Trophoblast cell (in vitro differentiated cells and primary cell): ENCODE results near the gene PNMA3.

Experiments used
- DNase-seq, 2 donors: peaks; one replicate each; pipeline ENCODE4 v3.0.0-alpha.2; 2016
- H2AFZ ChIP-seq: 2 replicates; pipeline ENCODE4 v1.6.1; 2013; ENCODE audit warnings: low read length, moderate library complexity, mild to moderate bottlenecking; ENCODE audit not compliant: insufficient read depth, poor library complexity
- H2AK5ac ChIP-seq: 2 replicates; pipeline ENCODE4 v1.6.1; 2013; ENCODE audit warnings: mild to moderate bottlenecking, low read length
- H2BK120ac ChIP-seq: 2 replicates; pipeline ENCODE4 v1.6.1; 2013; ENCODE audit warnings: low read length, mild to moderate bottlenecking, moderate library complexity; ENCODE audit not compliant: insufficient read depth, poor library complexity
- H2BK12ac ChIP-seq: 2 replicates; pipeline ENCODE4 v1.6.1; 2013; ENCODE audit warnings: mild to moderate bottlenecking, low read length, moderate library complexity
- H2BK5ac ChIP-seq: 2 replicates; pipeline ENCODE4 v1.6.1; 2013; ENCODE audit warnings: low read length, low read depth, moderate library complexity, mild to moderate bottlenecking; ENCODE audit not compliant: poor library complexity
- H3K14ac ChIP-seq: 2 replicates; pipeline ENCODE4 v1.6.1; 2013; ENCODE audit warnings: mild to moderate bottlenecking, low read length
- H3K18ac ChIP-seq: 2 replicates; pipeline ENCODE4 v1.6.1; 2013; ENCODE audit warnings: mild to moderate bottlenecking, low read length
- H3K23ac ChIP-seq: 2 replicates; pipeline ENCODE4 v1.6.1; 2013; ENCODE audit warnings: low read length
- H3K27ac ChIP-seq: 2 replicates; pipeline ENCODE4 v1.5.1; 2013; ENCODE audit warnings: low read depth, mild to moderate bottlenecking, inconsistent platforms, low read length, moderate library complexity
- H3K27me3 ChIP-seq: 2 replicates; pipeline ENCODE4 v1.6.1; 2013; ENCODE audit warnings: inconsistent platforms, mild to moderate bottlenecking, low read length, moderate library complexity; ENCODE audit not compliant: insufficient read depth
- H3K36me3 ChIP-seq, 2 experiments: 1 replicate in 1 of 2; 2 replicates in 1 of 2; pipeline ENCODE4 v1.6.1; 2013; ENCODE audit warnings: low read length in 2 of 2, mild to moderate bottlenecking in 2 of 2, moderate library complexity in 1 of 2; ENCODE audit not compliant: insufficient read depth in 2 of 2, control insufficient read depth in 1 of 2
- H3K4ac ChIP-seq: 2 replicates; pipeline ENCODE4 v1.6.1; 2013; ENCODE audit warnings: low read depth, mild to moderate bottlenecking, low read length, moderate library complexity
- H3K4me1 ChIP-seq, 2 experiments: 1 replicate in 1 of 2; 2 replicates in 1 of 2; pipeline ENCODE4 v1.6.1; 2013; ENCODE audit warnings: low read length in 2 of 2, mild to moderate bottlenecking in 2 of 2, moderate library complexity in 1 of 2; ENCODE audit not compliant: insufficient read depth in 2 of 2, control insufficient read depth in 1 of 2
- H3K4me2 ChIP-seq: 2 replicates; pipeline ENCODE4 v1.6.1; 2013; ENCODE audit warnings: inconsistent platforms, mild to moderate bottlenecking, low read length, moderate library complexity
- H3K4me3 ChIP-seq: 2 replicates; pipeline ENCODE4 v1.5.1; 2013; ENCODE audit warnings: mild to moderate bottlenecking, low read depth, low read length, inconsistent platforms
- H3K79me1 ChIP-seq: one replicate; pipeline ENCODE4 v1.6.1; 2013; ENCODE audit warnings: low read length
- H3K79me2 ChIP-seq: 2 replicates; pipeline ENCODE4 v1.6.1; 2013; ENCODE audit warnings: low read length, mild to moderate bottlenecking; ENCODE audit not compliant: control insufficient read depth, insufficient read depth, poor library complexity
- H3K9ac ChIP-seq: 2 replicates; pipeline ENCODE4 v1.6.1; 2013; ENCODE audit warnings: mild to moderate bottlenecking, low read length
- H3K9me3 ChIP-seq: 2 replicates; pipeline ENCODE4 v1.6.1; 2013; ENCODE audit warnings: low read depth, mild to moderate bottlenecking, control low read depth, inconsistent platforms, low read length; ENCODE audit not compliant: insufficient read depth
- H4K12ac ChIP-seq: 2 replicates; pipeline ENCODE4 v1.6.1; 2013; ENCODE audit warnings: low read depth, mild to moderate bottlenecking, low read length, moderate library complexity
- H4K8ac ChIP-seq: 2 replicates; pipeline ENCODE4 v1.6.1; 2013; ENCODE audit warnings: low read depth, mild to moderate bottlenecking, low read length, moderate library complexity
- H4K91ac ChIP-seq: one replicate; pipeline ENCODE4 v1.6.1; 2013; ENCODE audit warnings: low read depth, mild to moderate bottlenecking, low read length, moderate library complexity
- WGBS: extraction: QIAGEN DNeasy Blood & Tissue Kit; methylation state at CpG from one replicate; pipeline ENCODE4 v1.1.7; 2013; ENCODE audit warnings: missing lambda C conversion rate; ENCODE audit not compliant: insufficient read length, insufficient coverage; ENCODE audit errors: extremely low coverage; 5-methylcytosine and 5-hydroxymethylcytosine counted together

The PNMA3 gene

GRCh38 chrX:153032397-153033118 lies 23.7 kb upstream of the PNMA3 start:
- Histone ChIP-seq H4K91ac (no peak overlapping the region), H3K4me2 (peak overlapping the region; percentile 63), H4K8ac (peak overlapping the region; percentile 71), H4K12ac (peak overlapping the region; percentile 61), H3K79me2 (no peaks in the 10 kb centered on the region), H2BK120ac (no peak overlapping the region), H2BK5ac (no peak overlapping the region), H2AFZ (peak overlapping the region; percentile 50), H3K36me3 (no peaks in the 10 kb centered on the region), H3K18ac (no peak overlapping the region), H3K23ac (no peak overlapping the region), H3K27me3 (no peaks in the 10 kb centered on the region), H3K9me3 (no peaks in the 10 kb centered on the region), H3K79me1 (no peaks in the 10 kb centered on the region), H3K4me3 (no peak overlapping the region), H2AK5ac (no peak overlapping the region), H3K4me1 (peaks cover 2 to 3% of the 10 kb centered on the region in 2 experiments), H3K4ac (no peak overlapping the region), H2BK12ac (no peak overlapping the region), H3K14ac (no peak overlapping the region), H3K27ac (no peak overlapping the region), H3K9ac (no peak overlapping the region)
- DNase-seq, result peak; percentile 26 to 67
- no CpG with 5 or more reads among the region's 64 CpGs for WGBS

DNA sequence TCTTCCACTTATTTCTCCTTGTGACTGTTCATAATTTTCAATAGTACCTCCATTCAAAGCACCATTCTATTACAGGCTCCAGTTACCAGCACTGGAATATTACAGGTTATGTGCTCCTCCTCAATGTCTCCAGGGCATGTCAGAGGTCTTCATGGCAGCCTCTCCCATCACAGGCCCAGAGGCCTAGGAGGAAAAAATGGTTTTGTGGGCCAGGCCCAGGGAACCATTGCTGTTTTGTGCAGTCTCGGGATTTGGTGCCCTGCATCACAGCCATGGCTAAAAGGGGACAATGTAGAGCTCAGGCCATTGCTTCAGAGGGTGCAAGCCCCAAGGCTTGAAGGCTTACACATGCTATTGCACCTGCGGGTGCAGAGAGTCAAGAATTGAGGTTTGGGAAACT lies 7.2 kb upstream of the PNMA3 start:
- Histone ChIP-seq H3K27ac (no peak overlapping the region), H3K27me3 (no peaks in the 10 kb centered on the region), H3K18ac (no peak overlapping the region), H3K79me2 (no peaks in the 10 kb centered on the region), H2AFZ (no peak overlapping the region), H2BK12ac (no peak overlapping the region), H4K8ac (no peak overlapping the region), H3K9ac (no peak overlapping the region), H3K14ac (no peak overlapping the region), H4K91ac (no peak overlapping the region), H4K12ac (no peak overlapping the region), H3K4me1 (no peaks in the 10 kb centered on the region), H3K4ac (no peak overlapping the region), H3K23ac (no peak overlapping the region), H3K4me3 (no peak overlapping the region), H3K4me2 (no peak overlapping the region), H3K79me1 (no peaks in the 10 kb centered on the region), H2BK5ac (no peak overlapping the region), H2AK5ac (no peak overlapping the region), H3K36me3 (no peaks in the 10 kb centered on the region), H2BK120ac (no peak overlapping the region), H3K9me3 (peaks cover 5% of the 10 kb centered on the region)
- no peak for DNase-seq
- no CpG with 5 or more reads among the region's 2 CpGs for WGBS

- Histone ChIP-seq H2BK120ac (no peak overlapping the region), H3K14ac (no peak overlapping the region), H4K91ac (no peak overlapping the region), H3K9ac (no peak overlapping the region), H3K4ac (no peak overlapping the region), H4K12ac (no peak overlapping the region), H3K18ac (no peak overlapping the region), H2BK12ac (no peak overlapping the region), H3K4me3 (no peak overlapping the region), H2AK5ac (no peak overlapping the region), H3K4me1 (peaks cover 0 to 6% of the 10 kb centered on the region in 2 experiments), H4K8ac (no peak overlapping the region), H2BK5ac (no peak overlapping the region), H3K27me3 (no peaks in the 10 kb centered on the region), H3K79me1 (no peaks in the 10 kb centered on the region), H3K79me2 (no peaks in the 10 kb centered on the region), H3K36me3 (no peaks in the 10 kb centered on the region), H3K23ac (no peak overlapping the region), H3K9me3 (peaks cover 3% of the 10 kb centered on the region), H2AFZ (no peak overlapping the region), H3K4me2 (no peak overlapping the region), H3K27ac (no peak overlapping the region)
- no CpG with 5 or more reads among the region's 1 CpG for WGBS
- DNase-seq, result no peak
These were observed 3.7 kb upstream of the PNMA3 start for GRCh38 chrX:153052534-153052933.

- H3K14ac ChIP-seq, result no peak overlapping the region
- H4K8ac ChIP-seq, result no peak overlapping the region
- no peak overlapping the region for H3K9ac ChIP-seq
These were observed 1.0 kb downstream of the PNMA3 start for GRCh38 chrX:153057281-153057680.

More at GRCh38 chrX:153057281-153057680, 1.0 kb downstream of the PNMA3 start:
- Histone ChIP-seq H3K36me3 (no peaks in the 10 kb centered on the region), H3K9me3 (no peaks in the 10 kb centered on the region), H3K4me3 (no peak overlapping the region), H3K4me1 (peaks cover 0 to 6% of the 10 kb centered on the region in 2 experiments), H3K27me3 (no peaks in the 10 kb centered on the region), H3K4ac (no peak overlapping the region), H2BK12ac (no peak overlapping the region), H4K12ac (no peak overlapping the region), H2AFZ (no peak overlapping the region), H2BK120ac (no peak overlapping the region), H3K23ac (no peak overlapping the region), H3K79me1 (no peaks in the 10 kb centered on the region), H3K18ac (no peak overlapping the region), H3K27ac (no peak overlapping the region), H3K4me2 (no peak overlapping the region), H2BK5ac (no peak overlapping the region), H2AK5ac (no peak overlapping the region), H3K79me2 (no peaks in the 10 kb centered on the region), H4K91ac (no peak overlapping the region)
- WGBS, result no CpG with 5 or more reads among the region's 11 CpGs
- DNase-seq, result no peak
